ENCODE measurements around the gene FMN1.
"Not testable (repeated sequence)": the region's sequence is repeated elsewhere in the genome, so short reads cannot be mapped to it uniquely, and the experiment has no call there.

Gene FMN1

DNA sequence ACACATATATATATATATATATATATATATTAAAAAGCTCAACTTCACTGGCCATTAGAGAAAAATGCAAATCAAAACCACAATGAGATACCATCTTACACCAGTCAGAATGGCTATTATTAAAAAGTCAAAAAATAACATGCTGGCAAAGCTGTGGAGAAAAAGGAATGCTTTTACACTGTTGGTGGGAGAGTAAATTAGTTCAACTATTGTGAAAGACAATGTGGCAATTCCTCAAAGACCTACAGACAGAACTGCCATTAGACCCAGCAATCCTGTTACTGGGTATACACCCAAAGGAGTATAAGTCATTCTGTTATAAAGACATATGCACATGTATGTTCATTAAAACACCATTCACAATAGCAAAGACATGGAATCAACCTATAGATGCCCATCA, 244.5 kb downstream of the FMN1 start:
- H3K27ac ChIP-seq (ENCODE audit: low read depth, low read length); H3K9ac ChIP-seq (ENCODE audit: low read depth, low read length); H3K27me3 ChIP-seq (ENCODE audit: control insufficient read depth, insufficient read depth, low read length); H3K9me3 ChIP-seq (ENCODE audit: control insufficient read depth, insufficient read depth, low read length); H3K36me3 ChIP-seq (ENCODE audit: control insufficient read depth, insufficient read depth, low read length); H3K4me3 ChIP-seq (ENCODE audit: low read depth, low read length): not testable (repeated sequence)
- peaks cover 24% of the 10 kb centered on the region for H3K4me1 ChIP-seq (ENCODE audit: control insufficient read depth, insufficient read depth, low read length)

DNA sequence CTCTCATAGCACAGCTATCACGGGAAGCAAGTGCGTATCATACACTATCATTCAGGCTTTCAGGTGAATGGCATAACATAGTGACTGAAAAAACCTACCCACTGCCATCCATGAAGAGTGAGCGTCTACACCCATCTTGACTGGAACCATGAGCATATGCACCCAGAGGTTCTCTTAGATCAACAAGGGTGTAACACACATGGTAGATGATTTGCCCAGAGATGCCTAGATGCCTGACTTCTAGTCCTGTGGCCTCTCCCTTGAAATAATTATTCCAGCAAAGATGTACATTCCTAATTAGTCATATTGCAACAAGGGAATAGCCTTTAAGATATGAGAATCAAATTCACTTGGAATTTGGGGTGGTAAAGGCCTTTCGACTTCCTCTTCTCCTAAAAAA, 248.3 kb downstream of the FMN1 start:
- no peak overlapping the region for H3K27ac ChIP-seq (ENCODE audit: low read depth, low read length)
- no peak overlapping the region for H3K9ac ChIP-seq (ENCODE audit: low read depth, low read length)
- no peaks in the 10 kb centered on the region for H3K36me3 ChIP-seq (ENCODE audit: control insufficient read depth, insufficient read depth, low read length)
- no peaks in the 10 kb centered on the region for H3K9me3 ChIP-seq (ENCODE audit: control insufficient read depth, insufficient read depth, low read length)
- no peaks in the 10 kb centered on the region for H3K27me3 ChIP-seq (ENCODE audit: control insufficient read depth, insufficient read depth, low read length)
- no peak overlapping the region for H3K4me3 ChIP-seq (ENCODE audit: low read depth, low read length)
- H3K4me1 ChIP-seq (ENCODE audit: control insufficient read depth, insufficient read depth, low read length) = no peaks in the 10 kb centered on the region

DNA sequence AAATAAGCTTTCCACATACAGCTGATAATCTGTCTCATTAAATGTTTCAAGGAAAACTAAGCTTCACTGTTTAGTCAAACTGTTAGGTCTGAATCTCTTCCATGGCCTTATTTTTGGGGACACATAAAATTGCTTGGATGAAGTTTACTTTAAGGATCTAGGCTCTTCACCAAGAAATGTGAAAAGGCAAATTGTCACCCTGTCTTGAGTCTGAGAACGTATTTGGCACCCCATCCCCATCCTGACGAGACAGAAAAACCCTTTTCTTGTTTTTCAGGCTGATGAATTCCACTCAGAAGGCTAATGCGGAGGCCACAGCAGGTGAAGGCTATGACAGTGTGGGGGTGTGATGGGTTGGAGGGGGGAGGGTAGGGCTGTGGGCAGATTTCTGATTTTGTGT, 250.1 kb downstream of the FMN1 start:
- H3K27me3 ChIP-seq (ENCODE audit: control insufficient read depth, insufficient read depth, low read length) = no peaks in the 10 kb centered on the region
- H3K9me3 ChIP-seq (ENCODE audit: control insufficient read depth, insufficient read depth, low read length) = no peaks in the 10 kb centered on the region
- no peaks in the 10 kb centered on the region for H3K4me1 ChIP-seq (ENCODE audit: control insufficient read depth, insufficient read depth, low read length)
- H3K27ac ChIP-seq (ENCODE audit: low read depth, low read length) = no peak overlapping the region
- no peak overlapping the region for H3K9ac ChIP-seq (ENCODE audit: low read depth, low read length)
- no peak overlapping the region for H3K4me3 ChIP-seq (ENCODE audit: low read depth, low read length)
- no peaks in the 10 kb centered on the region for H3K36me3 ChIP-seq (ENCODE audit: control insufficient read depth, insufficient read depth, low read length)

DNA sequence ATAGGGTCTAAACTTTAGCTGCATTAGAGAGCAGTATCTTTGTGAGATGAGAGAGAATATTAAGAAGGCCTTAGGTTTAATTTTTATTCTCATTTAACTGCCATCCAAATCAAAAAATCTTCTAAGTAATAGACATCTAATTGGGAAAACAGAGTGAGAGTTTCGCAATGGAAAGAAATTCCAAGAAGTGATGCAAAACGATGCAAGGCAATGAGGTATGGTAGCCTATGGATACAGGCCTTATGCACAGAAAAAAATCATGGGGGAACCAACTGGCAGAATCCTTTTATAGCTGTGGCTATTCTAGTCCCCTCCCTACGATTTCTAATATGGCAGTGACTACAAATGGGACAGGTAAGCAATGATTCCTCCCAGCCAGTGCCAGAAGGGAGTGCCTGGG, 250.8 kb downstream of the FMN1 start:
- H3K27me3 ChIP-seq (ENCODE audit: control insufficient read depth, insufficient read depth, low read length) = no peaks in the 10 kb centered on the region
- no peaks in the 10 kb centered on the region for H3K36me3 ChIP-seq (ENCODE audit: control insufficient read depth, insufficient read depth, low read length)
- no peak overlapping the region for H3K4me3 ChIP-seq (ENCODE audit: low read depth, low read length)
- H3K9ac ChIP-seq (ENCODE audit: low read depth, low read length) = no peak overlapping the region
- no peaks in the 10 kb centered on the region for H3K9me3 ChIP-seq (ENCODE audit: control insufficient read depth, insufficient read depth, low read length)
- no peak overlapping the region for H3K27ac ChIP-seq (ENCODE audit: low read depth, low read length)
- no peaks in the 10 kb centered on the region for H3K4me1 ChIP-seq (ENCODE audit: control insufficient read depth, insufficient read depth, low read length)

DNA sequence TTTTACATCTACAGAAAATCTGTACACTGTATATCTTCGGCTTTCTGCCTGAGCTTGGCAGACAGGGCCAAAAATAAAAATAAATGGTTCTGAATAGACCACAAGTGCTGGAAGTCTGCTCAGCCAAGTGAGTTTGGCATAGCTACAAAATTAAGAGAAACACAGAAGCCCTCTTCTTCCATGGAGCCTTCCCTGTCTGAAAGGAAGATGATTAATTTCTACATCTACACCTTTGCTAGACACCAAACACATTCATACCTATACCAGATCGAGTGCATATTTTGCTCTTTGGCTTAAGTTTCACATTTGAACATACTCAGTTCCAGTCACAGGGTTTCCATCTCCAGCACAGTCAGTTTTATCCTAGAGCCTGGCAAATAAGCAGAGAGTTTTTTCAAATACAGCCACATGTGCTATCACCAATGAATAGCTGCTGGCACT, 252.1 kb downstream of the FMN1 start:
- Histone ChIP-seq H3K4me3 (ENCODE audit: low read depth, low read length) (no peak overlapping the region), H3K9me3 (ENCODE audit: control insufficient read depth, insufficient read depth, low read length) (no peaks in the 10 kb centered on the region), H3K27me3 (ENCODE audit: control insufficient read depth, insufficient read depth, low read length) (no peaks in the 10 kb centered on the region), H3K36me3 (ENCODE audit: control insufficient read depth, insufficient read depth, low read length) (no peaks in the 10 kb centered on the region), H3K27ac (ENCODE audit: low read depth, low read length) (no peak overlapping the region), H3K9ac (ENCODE audit: low read depth, low read length) (no peak overlapping the region), H3K4me1 (ENCODE audit: control insufficient read depth, insufficient read depth, low read length) (no peaks in the 10 kb centered on the region)

DNA sequence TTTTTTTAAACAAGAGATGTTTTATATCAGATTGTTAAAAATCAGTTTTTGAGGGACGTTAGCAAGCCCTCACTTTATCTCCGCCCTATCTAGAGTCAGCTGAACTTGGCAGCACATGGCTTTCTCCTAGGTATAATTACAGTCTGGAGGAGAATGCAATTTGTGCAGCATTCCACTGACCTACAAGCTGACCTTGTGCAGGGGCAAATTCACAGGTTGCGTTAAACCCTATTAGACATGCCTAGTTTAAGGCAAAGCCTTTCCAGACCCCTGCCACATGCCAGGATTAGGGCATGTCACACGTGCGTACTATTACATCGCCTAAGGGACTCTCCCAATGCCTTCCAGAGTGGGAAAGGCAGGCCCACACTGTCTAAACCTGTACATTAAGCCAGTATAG, 252.7 kb downstream of the FMN1 start:
- Histone ChIP-seq H3K9ac (ENCODE audit: low read depth, low read length) (no peak overlapping the region), H3K27me3 (ENCODE audit: control insufficient read depth, insufficient read depth, low read length) (no peaks in the 10 kb centered on the region), H3K9me3 (ENCODE audit: control insufficient read depth, insufficient read depth, low read length) (no peaks in the 10 kb centered on the region), H3K4me3 (ENCODE audit: low read depth, low read length) (no peak overlapping the region), H3K36me3 (ENCODE audit: control insufficient read depth, insufficient read depth, low read length) (no peaks in the 10 kb centered on the region), H3K27ac (ENCODE audit: low read depth, low read length) (no peak overlapping the region), H3K4me1 (ENCODE audit: control insufficient read depth, insufficient read depth, low read length) (no peaks in the 10 kb centered on the region)

DNA sequence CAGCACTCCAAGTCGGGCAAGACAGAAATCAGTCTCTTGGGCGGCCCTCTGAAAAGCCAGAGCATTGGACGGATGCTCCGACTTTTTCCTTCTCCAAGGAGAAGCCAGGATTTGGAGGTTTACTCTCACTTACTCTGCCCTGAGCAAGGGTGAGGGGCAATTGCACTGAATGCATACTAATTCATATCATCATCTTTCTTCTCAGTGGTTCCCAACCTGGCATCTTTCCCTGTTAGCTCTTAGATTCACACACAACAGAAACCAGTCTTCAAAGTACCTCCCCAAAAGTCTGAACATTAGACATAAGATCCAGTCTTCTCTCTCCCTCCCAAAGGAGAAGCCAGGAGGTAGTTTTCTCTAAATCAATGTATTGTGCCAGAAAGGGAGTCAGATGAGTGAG, 257.5 kb downstream of the FMN1 start:
- Histone ChIP-seq H3K9me3 (ENCODE audit: control insufficient read depth, insufficient read depth, low read length) (no peaks in the 10 kb centered on the region), H3K36me3 (ENCODE audit: control insufficient read depth, insufficient read depth, low read length) (no peaks in the 10 kb centered on the region), H3K4me1 (ENCODE audit: control insufficient read depth, insufficient read depth, low read length) (no peaks in the 10 kb centered on the region), H3K27ac (ENCODE audit: low read depth, low read length) (no peak overlapping the region), H3K4me3 (ENCODE audit: low read depth, low read length) (no peak overlapping the region), H3K9ac (ENCODE audit: low read depth, low read length) (no peak overlapping the region), H3K27me3 (ENCODE audit: control insufficient read depth, insufficient read depth, low read length) (no peaks in the 10 kb centered on the region)

DNA sequence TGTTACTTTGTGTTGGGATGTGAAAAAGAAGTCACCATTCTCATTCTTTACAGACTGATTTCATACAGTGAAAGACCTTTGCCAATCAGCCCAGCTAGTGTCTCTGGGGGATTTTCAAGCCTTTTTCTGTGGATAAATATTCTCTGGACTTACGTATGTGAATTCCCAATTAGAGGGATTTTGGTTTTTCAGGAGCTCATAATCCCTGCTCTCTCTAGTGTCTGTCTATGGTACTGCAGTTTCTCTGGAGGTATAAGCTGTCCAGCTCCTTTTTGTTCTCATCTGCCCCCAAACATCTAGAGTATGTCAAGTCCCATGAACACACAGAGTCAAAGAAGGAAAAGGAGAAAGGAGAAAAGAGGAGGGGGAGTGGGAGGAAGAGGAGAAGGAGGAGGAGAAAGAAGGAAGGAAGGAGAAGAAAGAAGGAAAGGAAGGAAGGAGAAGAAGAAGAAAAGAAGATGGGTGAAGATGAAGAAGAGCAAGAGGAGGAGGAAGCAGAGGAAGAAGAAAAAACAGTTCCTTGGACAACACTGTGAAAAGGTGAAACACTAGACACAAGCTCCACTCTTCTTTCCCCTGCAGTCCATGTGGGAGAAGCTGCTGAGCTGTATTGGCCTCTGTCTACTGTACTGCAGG, 258.1 kb downstream of the FMN1 start:
- no peak overlapping the region for H3K4me3 ChIP-seq (ENCODE audit: low read depth, low read length)
- H3K36me3 ChIP-seq (ENCODE audit: control insufficient read depth, insufficient read depth, low read length) = no peaks in the 10 kb centered on the region
- H3K9ac ChIP-seq (ENCODE audit: low read depth, low read length) = no peak overlapping the region
- no peaks in the 10 kb centered on the region for H3K9me3 ChIP-seq (ENCODE audit: control insufficient read depth, insufficient read depth, low read length)
- H3K27me3 ChIP-seq (ENCODE audit: control insufficient read depth, insufficient read depth, low read length) = no peaks in the 10 kb centered on the region
- no peaks in the 10 kb centered on the region for H3K4me1 ChIP-seq (ENCODE audit: control insufficient read depth, insufficient read depth, low read length)
- no peak overlapping the region for H3K27ac ChIP-seq (ENCODE audit: low read depth, low read length)

DNA sequence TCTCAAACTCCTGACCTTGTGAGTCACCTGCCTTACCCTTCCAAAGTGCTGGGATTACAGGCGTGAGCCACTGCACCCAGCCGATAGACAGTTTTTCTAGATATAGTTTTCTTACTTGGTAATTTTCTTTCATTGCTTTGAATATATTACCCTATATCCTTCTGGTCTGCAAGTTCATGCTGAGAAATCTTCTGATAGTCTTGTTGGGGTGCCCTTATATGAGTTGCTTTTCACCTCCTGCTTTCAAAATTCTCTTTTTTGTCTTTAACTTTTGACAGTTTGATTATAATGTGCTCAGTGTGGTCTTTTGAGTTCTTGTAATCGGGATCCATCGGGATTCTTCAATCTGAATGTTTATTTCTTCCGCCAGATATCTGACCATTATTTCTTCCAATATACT, 259.4 kb downstream of the FMN1 start:
- no peak overlapping the region for H3K4me3 ChIP-seq (ENCODE audit: low read depth, low read length)

DNA sequence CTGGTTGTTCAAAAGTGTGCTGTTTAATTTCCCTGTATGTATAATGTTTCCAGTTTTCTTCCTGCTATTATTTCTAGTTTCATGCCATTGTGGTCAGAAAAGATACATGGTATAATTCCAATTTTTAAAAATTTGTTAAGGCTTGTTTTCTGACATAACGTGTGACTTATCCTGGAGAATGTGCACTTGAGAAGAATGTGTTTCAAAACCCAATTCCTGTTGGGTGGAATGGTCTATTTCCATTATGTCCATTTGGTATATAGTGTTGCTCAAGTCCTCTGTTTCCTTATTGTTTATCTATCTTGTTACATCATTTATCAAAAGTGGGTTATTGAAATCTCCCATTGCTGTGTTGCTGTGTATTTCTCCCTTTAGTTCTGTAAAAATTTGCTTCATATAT, 261.3 kb downstream of the FMN1 start:
- H3K9ac ChIP-seq (ENCODE audit: low read depth, low read length) = no peak overlapping the region
- H3K36me3 ChIP-seq (ENCODE audit: control insufficient read depth, insufficient read depth, low read length) = no peaks in the 10 kb centered on the region
- peaks cover 9% of the 10 kb centered on the region for H3K4me1 ChIP-seq (ENCODE audit: control insufficient read depth, insufficient read depth, low read length)
- no peaks in the 10 kb centered on the region for H3K27me3 ChIP-seq (ENCODE audit: control insufficient read depth, insufficient read depth, low read length)
- no peak overlapping the region for H3K27ac ChIP-seq (ENCODE audit: low read depth, low read length)
- H3K9me3 ChIP-seq (ENCODE audit: control insufficient read depth, insufficient read depth, low read length) = no peaks in the 10 kb centered on the region
- H3K4me3 ChIP-seq (ENCODE audit: low read depth, low read length) = no peak overlapping the region

More for the DNA sequence above, 259.4 kb downstream of the FMN1 start:
- Histone ChIP-seq H3K27ac (ENCODE audit: low read depth, low read length) (no peak overlapping the region), H3K4me1 (ENCODE audit: control insufficient read depth, insufficient read depth, low read length) (no peaks in the 10 kb centered on the region), H3K27me3 (ENCODE audit: control insufficient read depth, insufficient read depth, low read length) (no peaks in the 10 kb centered on the region), H3K36me3 (ENCODE audit: control insufficient read depth, insufficient read depth, low read length) (no peaks in the 10 kb centered on the region), H3K9ac (ENCODE audit: low read depth, low read length) (no peak overlapping the region), H3K9me3 (ENCODE audit: control insufficient read depth, insufficient read depth, low read length) (no peaks in the 10 kb centered on the region)

DNA sequence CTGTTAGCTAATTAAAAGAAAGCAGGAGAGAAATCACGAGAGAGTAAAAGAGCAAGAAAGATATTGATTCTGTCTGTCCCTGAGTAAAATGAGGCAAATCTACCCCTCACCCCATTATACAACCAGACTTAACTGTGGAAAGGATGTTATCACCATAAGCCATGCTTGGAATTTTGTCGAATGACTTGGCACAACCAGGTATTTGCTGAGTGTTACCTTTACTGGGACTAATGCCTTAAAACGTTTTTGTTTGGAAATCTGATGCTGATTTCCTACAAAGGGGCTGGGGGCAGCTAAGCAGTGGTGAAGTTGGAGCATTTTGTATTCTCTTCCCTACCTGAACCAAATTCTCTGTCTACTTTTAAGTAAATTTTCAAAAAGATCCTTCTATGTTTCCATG, 265.6 kb downstream of the FMN1 start:
- Histone ChIP-seq H3K27me3 (ENCODE audit: control insufficient read depth, insufficient read depth, low read length) (no peaks in the 10 kb centered on the region), H3K4me3 (ENCODE audit: low read depth, low read length) (no peak overlapping the region), H3K4me1 (ENCODE audit: control insufficient read depth, insufficient read depth, low read length) (peaks cover 9% of the 10 kb centered on the region), H3K9me3 (ENCODE audit: control insufficient read depth, insufficient read depth, low read length) (no peaks in the 10 kb centered on the region), H3K27ac (ENCODE audit: low read depth, low read length) (no peak overlapping the region), H3K9ac (ENCODE audit: low read depth, low read length) (no peak overlapping the region), H3K36me3 (ENCODE audit: control insufficient read depth, insufficient read depth, low read length) (no peaks in the 10 kb centered on the region)

DNA sequence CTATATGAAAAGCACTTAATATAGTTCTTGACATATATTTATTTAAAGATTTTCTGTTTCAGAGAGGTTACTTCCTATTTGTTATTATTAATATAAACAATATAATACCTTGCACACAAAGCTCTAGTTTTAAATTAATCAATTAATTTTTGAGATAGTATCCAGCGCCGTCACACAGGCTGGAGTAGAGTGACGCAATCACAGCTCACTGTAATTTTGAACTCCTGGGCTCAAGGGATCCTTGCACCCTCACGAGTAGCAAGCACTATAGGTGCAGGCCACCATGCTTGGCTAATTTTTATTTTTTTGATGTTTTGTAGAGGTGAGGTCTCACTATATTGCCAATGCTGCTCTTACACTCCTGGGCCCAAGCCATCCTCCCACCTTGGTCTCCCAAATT, 267.4 kb downstream of the FMN1 start:
- Histone ChIP-seq H3K27ac (ENCODE audit: low read depth, low read length) (no peak overlapping the region), H3K36me3 (ENCODE audit: control insufficient read depth, insufficient read depth, low read length) (no peaks in the 10 kb centered on the region)

More for the DNA sequence above, 267.4 kb downstream of the FMN1 start:
- no peak overlapping the region for H3K4me3 ChIP-seq (ENCODE audit: low read depth, low read length)
- H3K9me3 ChIP-seq (ENCODE audit: control insufficient read depth, insufficient read depth, low read length) = no peaks in the 10 kb centered on the region
- H3K27me3 ChIP-seq (ENCODE audit: control insufficient read depth, insufficient read depth, low read length) = no peaks in the 10 kb centered on the region
- peaks cover 9% of the 10 kb centered on the region for H3K4me1 ChIP-seq (ENCODE audit: control insufficient read depth, insufficient read depth, low read length)
- no peak overlapping the region for H3K9ac ChIP-seq (ENCODE audit: low read depth, low read length)

All from HUES48 (cell line).